Sigmoid colon (tissue), 7 donors: ENCODE results near the gene CNKSR3. TPM values are rescaled to one million over a fixed set of nuclear protein-coding genes. Genes with fewer than 3 reads are reported as not detected.

ENCODE experiments used
- DNase-seq: peaks from one replicate; pipeline ENCODE4 v3.0.0-alpha.2; 2019
- H3K27ac ChIP-seq, 4 donors: fragments of 200-600 bp; sonication (generic); one replicate each; pipeline ENCODE4 v1.5.1; 2016 to 2019; ENCODE audit warnings: mild to moderate bottlenecking in 1 of 4
- H3K27me3 ChIP-seq, 3 donors: fragments of 200-600 bp; sonication (generic); one replicate each; pipeline ENCODE4 v1.5.1; 2019; ENCODE audit warnings: mild to moderate bottlenecking in 1 of 3
- H3K36me3 ChIP-seq, 4 donors: fragments of 200-600 bp; sonication (generic); one replicate each; pipeline ENCODE4 v1.5.1; 2016 to 2019
- H3K4me1 ChIP-seq, 4 donors: fragments of 200-600 bp; sonication (generic); one replicate each; pipeline ENCODE4 v1.5.1; 2017 to 2019
- H3K4me3 ChIP-seq, 4 donors: fragments of 200-600 bp; sonication (generic); one replicate each; pipeline ENCODE4 v1.5.1; 2017 to 2019; ENCODE audit warnings: mild to moderate bottlenecking in 2 of 4, moderate library complexity in 1 of 4
- H3K9me3 ChIP-seq, 4 donors: fragments of 200-600 bp in 3 of 4; sonication (generic) in 3 of 4; one replicate each; pipeline versions ENCODE4 v1.5.1 to v1.6.1; 2013 to 2019
- EP300 ChIP-seq, 4 donors: sonication (generic); formaldehyde crosslinking; IDR thresholded peaks; one replicate each; pipeline ENCODE4 v1.6.1; 2017; ENCODE audit warnings: antibody characterized with exemption in 4 of 4
- POLR2A ChIP-seq, 2 donors: fragments of 450-650 bp; IDR thresholded peaks; one replicate each; pipeline ENCODE4 v1.6.1; 2016; ENCODE audit warnings: antibody characterized with exemption in 2 of 2, mild to moderate bottlenecking in 2 of 2, moderate library complexity in 2 of 2
- POLR2AphosphoS5 ChIP-seq, 4 donors: sonication (generic); formaldehyde crosslinking; IDR thresholded peaks; one replicate each; pipeline ENCODE4 v1.6.1; 2017; ENCODE audit warnings: antibody characterized with exemption in 4 of 4
- WGBS, 2 donors: extraction: QIAGEN DNeasy Blood & Tissue Kit; methylation state at CpG; one replicate each; pipeline ENCODE4 v1.1.7; 2013; 5-methylcytosine and 5-hydroxymethylcytosine counted together
- intact Hi-C: fragments of 100-400 bp; cut with DNase I; formaldehyde crosslinking; loops from one replicate; pipeline ENCODE4 v1.15.1; 2023
- polyA plus RNA-seq, 3 donors: library from polyadenylated mRNA; stranded (reverse); fragments of 200-250 nt; gene quantifications; one replicate each; pipeline ENCODE4 v1.2.3, GENCODE V29; 2013
- total RNA-seq, 4 donors: library from RNA; depleted of rRNA; stranded (reverse); fragments of >200 nt; gene quantifications; one replicate each; pipeline ENCODE4 v1.1.0, GENCODE V29; 2016
- TF ChIP-seq, protein P1 (sequence below), 4 experiments: fragments of 450-650 bp in 3 of 4; fragments of 200-600 bp in 1 of 4; IDR thresholded peaks; one replicate each; pipeline ENCODE4 v1.5.1; 2016 to 2019; ENCODE audit warnings: antibody characterized with exemption in 4 of 4, mild to moderate bottlenecking in 3 of 4, moderate library complexity in 2 of 4
- donor health status: healthy with polysubstance abuse.
- donor health status: Bipolar disorder and iron deficiency.
- donor health status: healthy.

Gene CNKSR3
- total and polyA plus RNA-seq, 7 donors: 6.0 to 17.4 (median 15.3) TPM

DNA sequence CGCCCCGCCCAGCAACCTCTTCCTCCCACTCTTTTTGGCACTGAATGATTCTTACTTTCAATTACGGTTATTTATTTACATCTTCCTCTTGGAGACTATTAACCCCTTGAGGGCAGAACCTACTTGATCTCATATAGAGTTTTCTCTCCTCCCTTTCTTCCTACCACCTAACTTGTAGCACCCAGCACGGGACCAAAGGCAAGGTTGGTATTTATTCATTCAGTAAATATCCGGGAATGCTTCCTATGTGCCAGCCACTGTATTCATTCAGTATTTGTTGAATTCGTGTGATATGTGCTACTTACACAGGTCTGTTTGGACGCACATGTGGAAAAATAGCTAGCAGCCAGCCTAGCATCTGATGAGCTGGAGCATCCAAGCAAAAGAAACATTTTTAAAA, 1.3 kb upstream of the CNKSR3 start:
- Histone ChIP-seq H3K27ac (peak overlapping the region; percentile 93 to 98 (median 95)), H3K36me3 (no peaks in the 10 kb centered on the region), H3K4me1 (peaks cover 0 to 31% (median 26%) of the 10 kb centered on the region in 4 donors), H3K27me3 (no peaks in the 10 kb centered on the region), H3K4me3 (peak overlapping the region in 2 of 4 donors; percentile 62 to 73), H3K9me3 (no peaks in the 10 kb centered on the region)
- intact Hi-C loops: loop anchor here (2.0 to 10.0 kb wide), 3 partner anchors 63 to 223 kb away; partner anchors contain the start of gene SCAF8
- no peak for TF ChIP-seq POLR2AphosphoS5 (IDR thresholded peaks at IDR 0.05)
- no peak for TF ChIP-seq POLR2A (IDR thresholded peaks at IDR 0.05)
- DNase-seq: no peak
- 9 to 42% methylated on average over 7 of the region's 7 CpGs for WGBS, 2 donors

DNA sequence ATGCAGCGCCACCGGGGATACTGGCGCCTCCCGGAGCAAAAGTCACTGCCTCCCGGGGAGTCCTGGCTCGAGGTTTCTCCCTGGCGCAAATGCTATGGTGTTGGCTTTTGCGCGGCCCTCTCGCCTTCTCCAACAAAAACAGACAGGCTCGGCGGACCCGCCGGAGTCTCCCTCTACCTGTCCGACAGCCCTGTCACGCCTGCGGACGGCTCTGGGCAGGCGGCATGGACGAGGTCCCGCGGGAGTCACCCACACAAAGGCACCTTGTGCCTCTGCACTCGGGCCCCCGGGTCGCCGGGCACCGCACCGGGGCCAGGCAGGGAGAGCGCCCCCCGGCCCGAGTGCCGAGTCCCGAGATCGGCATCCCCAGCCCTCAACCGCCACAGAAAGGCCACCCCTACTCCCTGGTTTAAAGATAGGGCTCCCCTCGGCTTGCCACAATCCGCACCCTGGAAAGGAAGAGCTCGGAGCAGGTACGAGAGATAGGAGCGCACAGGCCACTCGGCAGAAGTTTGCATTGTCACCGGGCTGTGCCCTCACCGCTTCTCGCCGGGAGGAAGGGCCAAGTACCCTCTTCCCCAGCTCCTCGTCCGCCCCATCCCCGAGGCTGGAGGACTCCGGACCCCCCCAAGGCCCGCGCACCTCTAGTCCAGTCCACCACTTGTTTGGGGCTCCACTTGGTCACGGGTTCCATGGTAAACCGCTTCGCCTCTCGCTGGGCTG, 903 bp downstream of the CNKSR3 start:
- intact Hi-C loops: loop anchor here (2.0 to 10.0 kb wide), 4 partner anchors 61 to 352 kb away; partner anchors contain the start of gene SCAF8
- Histone ChIP-seq H3K27ac (peak overlapping the region; percentile 93 to 98 (median 95)), H3K27me3 (no peaks in the 10 kb centered on the region), H3K9me3 (no peaks in the 10 kb centered on the region), H3K36me3 (no peaks in the 10 kb centered on the region), H3K4me1 (peaks cover 0 to 44% (median 41%) of the 10 kb centered on the region in 4 donors), H3K4me3 (peak overlapping the region; percentile 62 to 81 (median 76))
- DNase-seq: peak; percentile 79
- TF ChIP-seq POLR2AphosphoS5 (IDR thresholded peaks at IDR 0.05) (peak in 1 of 4 donors; percentile 3), POLR2A (IDR thresholded peaks at IDR 0.05) (no peak)
- WGBS, 2 donors: 0 to 1% methylated on average over 55 of the region's 55 CpGs

DNA sequence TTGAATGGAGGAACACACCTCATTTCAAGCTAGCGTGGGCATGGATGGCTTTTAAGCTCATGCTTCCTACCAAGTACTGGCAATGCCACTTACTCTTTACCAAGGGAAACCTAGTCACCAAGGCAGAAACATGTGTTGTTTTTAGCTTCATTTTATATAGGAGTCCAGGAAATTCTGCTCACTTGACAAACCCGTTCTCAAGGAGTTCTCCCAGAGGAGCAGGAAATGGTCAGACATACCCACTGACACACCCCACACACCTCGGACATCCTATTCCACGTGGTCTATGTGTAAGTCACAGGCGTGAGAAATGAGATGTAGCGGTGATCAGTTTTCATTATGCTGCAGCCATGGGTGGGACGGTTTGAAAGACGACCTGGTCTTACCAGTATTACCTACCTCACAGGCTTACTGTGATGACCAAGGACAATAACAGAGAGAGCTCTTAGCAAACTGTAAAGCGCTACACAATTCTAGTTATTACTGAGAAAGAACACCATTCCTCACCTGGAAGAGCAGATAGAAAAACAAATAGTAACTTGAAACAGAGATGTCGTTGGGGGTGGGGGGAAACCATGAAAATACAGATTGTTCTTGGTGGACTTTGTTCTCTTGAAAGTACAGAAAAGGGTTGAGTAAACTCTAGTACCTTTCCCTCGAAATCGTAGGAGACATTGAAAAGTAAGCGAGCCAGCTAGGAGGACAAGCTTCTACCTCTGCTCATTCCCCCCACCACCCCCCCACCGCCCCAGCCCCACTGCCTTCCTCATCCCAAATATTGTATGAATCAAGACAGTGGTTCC, 1.7 kb downstream of the CNKSR3 start:
- Histone ChIP-seq H3K9me3 (no peaks in the 10 kb centered on the region), H3K27me3 (no peaks in the 10 kb centered on the region), H3K4me1 (peaks cover 0 to 52% (median 47%) of the 10 kb centered on the region in 4 donors), H3K4me3 (peak overlapping the region; percentile 62 to 81 (median 76)), H3K27ac (peak overlapping the region; percentile 93 to 98 (median 95)), H3K36me3 (no peaks in the 10 kb centered on the region)
- intact Hi-C loops: loop anchor here (5.0 kb wide), 1 partner anchor 351 kb away; no protein-coding TSS in a partner anchor
- 6 to 31% methylated on average over 14 of the region's 14 CpGs for WGBS, 2 donors
- TF ChIP-seq POLR2AphosphoS5 (IDR thresholded peaks at IDR 0.05) (peak in 2 of 4 donors; percentile 15 to 67), POLR2A (IDR thresholded peaks at IDR 0.05) (no peak)
- peak; percentile 67 for DNase-seq

DNA sequence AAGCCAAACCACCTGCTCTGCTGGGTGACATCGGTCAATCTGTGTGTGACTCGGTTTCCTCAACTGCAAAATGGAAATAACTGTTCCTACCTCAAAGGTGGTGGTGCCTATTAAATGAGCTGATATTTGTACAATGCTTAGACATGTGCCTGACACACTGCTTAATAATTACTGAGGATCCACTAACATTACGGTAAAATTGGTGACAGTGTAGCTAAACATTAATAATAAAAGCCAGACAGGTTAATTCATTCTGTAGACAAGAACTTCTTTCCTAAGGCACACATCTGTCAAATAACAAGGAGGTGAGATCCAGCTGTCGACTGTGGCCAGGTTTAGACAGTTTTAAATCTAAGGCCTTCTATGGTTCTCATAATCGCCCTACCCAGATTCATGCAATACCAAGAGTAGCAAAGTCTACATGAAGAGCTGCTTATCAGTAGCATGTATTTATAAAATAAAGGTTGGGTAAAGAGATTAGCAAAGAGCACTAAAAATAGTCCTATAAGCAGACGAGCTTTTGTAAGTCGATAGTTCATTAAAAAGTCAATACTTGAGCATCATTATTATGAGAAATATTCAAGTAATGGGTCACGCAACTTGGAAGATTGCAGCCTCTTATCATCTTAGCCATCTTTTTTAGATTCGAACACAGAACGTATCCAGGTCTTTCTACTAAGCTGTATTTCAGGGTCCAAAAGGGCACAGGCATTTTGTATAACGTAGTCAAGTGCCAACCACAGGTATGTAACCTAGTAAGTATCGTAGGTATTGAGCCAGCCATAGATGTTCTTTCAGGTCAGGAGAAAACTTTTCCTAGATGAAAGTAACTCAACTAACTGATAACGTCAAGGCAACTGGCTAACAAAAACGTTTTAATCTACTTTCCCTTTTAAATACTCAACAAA, 3.2 kb downstream of the CNKSR3 start:
- no peaks in the 10 kb centered on the region for H3K9me3 ChIP-seq
- H3K27ac ChIP-seq: peak overlapping the region; percentile 93 to 98 (median 95)
- no peaks in the 10 kb centered on the region for H3K36me3 ChIP-seq
- no peaks in the 10 kb centered on the region for H3K27me3 ChIP-seq
- DNase-seq: no peak
- WGBS, 2 donors: 66 to 82% methylated on average over 14 of the region's 14 CpGs
- peak overlapping the region in 3 of 4 donors; percentile 62 to 79 (median 73) for H3K4me3 ChIP-seq
- intact Hi-C loops: loop anchor here (5.0 kb wide), 1 partner anchor 350 kb away; no protein-coding TSS in a partner anchor
- TF ChIP-seq POLR2A (IDR thresholded peaks at IDR 0.05): no peak
- TF ChIP-seq POLR2AphosphoS5 (IDR thresholded peaks at IDR 0.05): no peak
- TF ChIP-seq EP300 (IDR thresholded peaks at IDR 0.05): no peak
- TF ChIP-seq, protein P1, sequence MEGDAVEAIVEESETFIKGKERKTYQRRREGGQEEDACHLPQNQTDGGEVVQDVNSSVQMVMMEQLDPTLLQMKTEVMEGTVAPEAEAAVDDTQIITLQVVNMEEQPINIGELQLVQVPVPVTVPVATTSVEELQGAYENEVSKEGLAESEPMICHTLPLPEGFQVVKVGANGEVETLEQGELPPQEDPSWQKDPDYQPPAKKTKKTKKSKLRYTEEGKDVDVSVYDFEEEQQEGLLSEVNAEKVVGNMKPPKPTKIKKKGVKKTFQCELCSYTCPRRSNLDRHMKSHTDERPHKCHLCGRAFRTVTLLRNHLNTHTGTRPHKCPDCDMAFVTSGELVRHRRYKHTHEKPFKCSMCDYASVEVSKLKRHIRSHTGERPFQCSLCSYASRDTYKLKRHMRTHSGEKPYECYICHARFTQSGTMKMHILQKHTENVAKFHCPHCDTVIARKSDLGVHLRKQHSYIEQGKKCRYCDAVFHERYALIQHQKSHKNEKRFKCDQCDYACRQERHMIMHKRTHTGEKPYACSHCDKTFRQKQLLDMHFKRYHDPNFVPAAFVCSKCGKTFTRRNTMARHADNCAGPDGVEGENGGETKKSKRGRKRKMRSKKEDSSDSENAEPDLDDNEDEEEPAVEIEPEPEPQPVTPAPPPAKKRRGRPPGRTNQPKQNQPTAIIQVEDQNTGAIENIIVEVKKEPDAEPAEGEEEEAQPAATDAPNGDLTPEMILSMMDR (IDR thresholded peaks at IDR 0.05): no peak
- peaks cover 0 to 66% (median 51%) of the 10 kb centered on the region in 4 donors for H3K4me1 ChIP-seq

DNA sequence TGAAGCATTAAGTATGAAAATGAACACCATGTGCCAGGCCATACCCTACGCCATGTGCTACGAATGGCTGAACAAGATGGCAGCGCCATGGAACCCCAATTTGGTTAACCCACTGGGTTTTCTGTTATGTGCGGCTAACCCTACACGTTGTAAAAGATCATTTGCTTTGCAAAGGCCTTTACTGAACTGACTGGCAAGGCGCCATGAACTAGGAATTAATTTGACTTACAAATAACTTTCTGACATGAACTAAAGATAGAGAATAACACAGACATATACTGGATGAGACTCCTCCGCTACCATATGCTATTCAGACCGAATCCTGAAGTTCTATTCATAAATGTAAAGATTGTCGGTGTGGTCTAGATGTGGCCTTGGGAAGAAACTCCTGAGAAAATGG, 3.9 kb downstream of the CNKSR3 start:
- TF ChIP-seq, protein P1 (IDR thresholded peaks at IDR 0.05): no peak
- TF ChIP-seq POLR2A (IDR thresholded peaks at IDR 0.05): no peak
- no peaks in the 10 kb centered on the region for H3K9me3 ChIP-seq
- H3K27me3 ChIP-seq: no peaks in the 10 kb centered on the region
- 91 to 98% methylated on average over 9 of the region's 9 CpGs for whole genome bisulfite sequencing, 2 donors
- H3K27ac ChIP-seq: peak overlapping the region in 2 of 4 donors; percentile 41 to 98
- no peaks in the 10 kb centered on the region for H3K36me3 ChIP-seq
- intact Hi-C loops: loop anchor here (5.0 kb wide), 1 partner anchor 349 kb away; no protein-coding TSS in a partner anchor
- H3K4me3 ChIP-seq: peak overlapping the region in 1 of 4 donors; percentile 73
- no peak for DNase-seq
- peaks cover 0 to 60% (median 45%) of the 10 kb centered on the region in 4 donors for H3K4me1 ChIP-seq
